ENCODE data around the gene RPL27.

- no peak for TF ChIP-seq CTCF (IDR thresholded peaks at IDR 0.05 in 4 of 5, conservative IDR thresholded peaks at IDR 0.05 in 1 of 5)
- TF ChIP-seq POLR2A (IDR thresholded peaks at IDR 0.05) = no peak
These were observed 53.8 kb downstream of the RPL27 start for GRCh38 chr17:43051969-43052368.
